ENCODE results near the gene CYP4F2. TPM values are rescaled to one million over a fixed set of nuclear protein-coding genes. Genes with fewer than 3 reads are reported as not detected.

The CYP4F2 gene
- total and polyA plus RNA-seq, 2 donors (not counting 3 experiments of a cell fraction or from before 2014, with no cell fraction given) = not detected

DNA sequence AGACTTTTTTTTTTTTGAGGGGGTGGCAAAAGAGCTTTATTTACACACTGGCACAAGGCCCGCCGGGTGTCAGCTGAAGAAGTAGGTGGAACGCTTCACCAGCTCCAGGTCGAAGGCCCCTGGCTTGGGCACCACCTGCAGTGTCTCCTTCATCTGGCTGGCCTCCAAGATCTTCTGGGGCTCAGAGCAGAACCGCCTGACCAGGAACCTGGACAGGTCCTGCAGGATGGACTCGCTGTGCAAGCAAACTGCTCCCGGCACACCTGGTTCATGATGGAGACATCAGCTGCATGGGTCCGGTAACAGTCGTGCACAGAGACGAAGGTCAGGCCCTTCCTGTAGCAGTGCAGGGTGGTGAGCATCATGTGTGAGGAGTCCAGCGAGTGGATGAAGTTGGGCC, 4.4 kb upstream of the CYP4F2 start:
- no peaks in the 10 kb centered on the region for H4K20me1 ChIP-seq (replicated peaks; ENCODE audit: control insufficient read depth, extremely low read depth, insufficient read depth, low read length)
- ChIA-PET CTCF (no interaction called here), POLR2A (no interaction called here)
- no peaks in the 10 kb centered on the region for H3K36me3 ChIP-seq (ENCODE audit: control insufficient read depth in 2 of 2, extremely low read depth in 1 of 2, insufficient read depth in 2 of 2, low read length in 2 of 2)
- no peak overlapping the region for H3K4me3 ChIP-seq (replicated peaks in 1 of 3; ENCODE audit: insufficient read depth in 1 of 3, low read depth in 1 of 3, low read length in 3 of 3)
- DNase-seq (ENCODE audit: low read depth, low spot score) = no peak
- dilution Hi-C loops (cut with MboI; ENCODE audit: extremely low pct_ligation_motif_present, low sequenced_read_pairs) = no loop called here
- TF ChIP-seq GATA2 (IDR thresholded peaks at IDR 0.05; ENCODE audit: insufficient read depth, insufficient read length, low read depth, low read length) (no peak), FOS (IDR thresholded peaks at IDR 0.05; ENCODE audit: borderline replicate concordance, insufficient read depth, low read length) (no peak), MYC (IDR thresholded peaks at IDR 0.05; ENCODE audit: low read depth, low read length) (no peak), POLR2A (IDR thresholded peaks at IDR 0.05; ENCODE audit: low read depth, low read length) (no peak), EZH2 (IDR thresholded peaks at IDR 0.05; ENCODE audit: borderline replicate concordance, low read depth, low read length, severe bottlenecking) (no peak), JUN (IDR thresholded peaks at IDR 0.05; ENCODE audit: borderline replicate concordance, insufficient read depth, insufficient read length, low read depth) (no peak), POLR2AphosphoS5 (IDR thresholded peaks at IDR 0.05; ENCODE audit: insufficient read depth, low read depth, low read length) (no peak)
- TF ChIP-seq, protein P1, sequence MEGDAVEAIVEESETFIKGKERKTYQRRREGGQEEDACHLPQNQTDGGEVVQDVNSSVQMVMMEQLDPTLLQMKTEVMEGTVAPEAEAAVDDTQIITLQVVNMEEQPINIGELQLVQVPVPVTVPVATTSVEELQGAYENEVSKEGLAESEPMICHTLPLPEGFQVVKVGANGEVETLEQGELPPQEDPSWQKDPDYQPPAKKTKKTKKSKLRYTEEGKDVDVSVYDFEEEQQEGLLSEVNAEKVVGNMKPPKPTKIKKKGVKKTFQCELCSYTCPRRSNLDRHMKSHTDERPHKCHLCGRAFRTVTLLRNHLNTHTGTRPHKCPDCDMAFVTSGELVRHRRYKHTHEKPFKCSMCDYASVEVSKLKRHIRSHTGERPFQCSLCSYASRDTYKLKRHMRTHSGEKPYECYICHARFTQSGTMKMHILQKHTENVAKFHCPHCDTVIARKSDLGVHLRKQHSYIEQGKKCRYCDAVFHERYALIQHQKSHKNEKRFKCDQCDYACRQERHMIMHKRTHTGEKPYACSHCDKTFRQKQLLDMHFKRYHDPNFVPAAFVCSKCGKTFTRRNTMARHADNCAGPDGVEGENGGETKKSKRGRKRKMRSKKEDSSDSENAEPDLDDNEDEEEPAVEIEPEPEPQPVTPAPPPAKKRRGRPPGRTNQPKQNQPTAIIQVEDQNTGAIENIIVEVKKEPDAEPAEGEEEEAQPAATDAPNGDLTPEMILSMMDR (IDR thresholded peaks at IDR 0.05; ENCODE audit: extremely low read depth in 1 of 2, insufficient read depth in 1 of 2, low read depth in 1 of 2, low read length in 2 of 2) = no peak
- TF ChIP-seq, protein P2, sequence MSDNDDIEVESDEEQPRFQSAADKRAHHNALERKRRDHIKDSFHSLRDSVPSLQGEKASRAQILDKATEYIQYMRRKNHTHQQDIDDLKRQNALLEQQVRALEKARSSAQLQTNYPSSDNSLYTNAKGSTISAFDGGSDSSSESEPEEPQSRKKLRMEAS (IDR thresholded peaks at IDR 0.05; ENCODE audit: insufficient read depth, insufficient read length) = no peak
- no peaks in the 10 kb centered on the region for H3K79me2 ChIP-seq (ENCODE audit: control insufficient read depth, insufficient read depth, low read length)
- H3K4me1 ChIP-seq (ENCODE audit: control insufficient read depth, extremely low read depth, insufficient read depth, low read length) = no peaks in the 10 kb centered on the region
- H3K9me3 ChIP-seq (replicated peaks; ENCODE audit: control insufficient read depth, insufficient read depth, low read length) = no peaks in the 10 kb centered on the region
- no peak for FAIRE-seq
- H3K27me3 ChIP-seq (ENCODE audit: control insufficient read depth in 2 of 2, insufficient read depth in 2 of 2, low read length in 2 of 2) = no peaks in the 10 kb centered on the region
- no TSS peak for BruUV-seq (replicated peaks)
- H2AFZ ChIP-seq (ENCODE audit: low read depth, low read length) = no peak overlapping the region
- no peak overlapping the region for H3K27ac ChIP-seq (ENCODE audit: insufficient read depth, low read depth, low read length)
- intact Hi-C loops (cut with micrococcal nuclease) = no loop called here
- no peak overlapping the region for H3K9ac ChIP-seq (replicated peaks; ENCODE audit: extremely low read depth, insufficient read depth, low read length)
- no peak overlapping the region for H3K4me2 ChIP-seq (ENCODE audit: insufficient read depth, low read length)
- H3K9me1 ChIP-seq (replicated peaks; ENCODE audit: control insufficient read depth, extremely low read depth, insufficient read depth, low read length) = no peaks in the 10 kb centered on the region

Measured in endothelial cell of umbilical vein (primary cell).